Endothelial cell of umbilical vein (primary cell): ENCODE measurements around the gene SERPINF2. TPM values are rescaled to one million over a fixed set of nuclear protein-coding genes. Genes with fewer than 3 reads are reported as not detected.

ENCODE experiments used
- BruUV-seq: library from RNA; stranded (reverse); fragments of 400-500 nt; replicated peaks from 2 replicates; lab custom pipeline; 2021; lab: Mats Ljungman, UMichigan
- CTCF ChIA-PET: fragments of 300-600, 350-600 bp; sonication (Branson Sonifier 250); formaldehyde crosslinking; loops from one replicate; lab custom pipeline; 2021; ENCODE audit warnings: antibody characterized with exemption, inconsistent platforms; lab: Charles Lee
- POLR2A ChIA-PET: fragments of 300-600, 350-600 bp; sonication (Branson Sonifier 250); formaldehyde crosslinking; loops from one replicate; lab custom pipeline; 2021; ENCODE audit warnings: antibody characterized with exemption, inconsistent platforms; lab: Charles Lee
- DNase-seq: peaks from one replicate; pipeline ENCODE4 v3.0.0-alpha.2; 2011; ENCODE audit warnings: low read depth, low spot score
- FAIRE-seq: peaks from 2 replicates; lab custom pipeline; 2011; peaks lifted over from hg19 to GRCh38; lab: Jason Lieb, UNC
- H2AFZ ChIP-seq: 2 replicates; pipeline ENCODE4 v1.6.0; 2012; ENCODE audit warnings: low read depth, low read length, control low read depth, inconsistent platforms
- H3K27ac ChIP-seq: 2 replicates; pipeline ENCODE4 v1.5.1; 2011; ENCODE audit warnings: low read depth, mild to moderate bottlenecking, control low read depth, low read length, moderate library complexity; ENCODE audit not compliant: insufficient read depth
- H3K27me3 ChIP-seq, 2 experiments: 2 replicates each; pipeline versions ENCODE4 v1.6.0 to v1.6.1; 2011; ENCODE audit warnings: low read length in 2 of 2, mixed read lengths in 1 of 2; ENCODE audit not compliant: control insufficient read depth in 2 of 2, insufficient read depth in 2 of 2
- H3K36me3 ChIP-seq, 2 experiments: 2 replicates in 1 of 2; 3 replicates in 1 of 2; pipeline ENCODE4 v1.5.1; 2011; ENCODE audit warnings: low read length in 2 of 2, mild to moderate bottlenecking in 1 of 2, moderate library complexity in 1 of 2; ENCODE audit not compliant: control insufficient read depth in 2 of 2, insufficient read depth in 2 of 2; ENCODE audit errors: extremely low read depth in 1 of 2
- H3K4me1 ChIP-seq: 3 replicates; pipeline ENCODE4 v1.5.1; 2011; ENCODE audit warnings: mild to moderate bottlenecking, low read length; ENCODE audit not compliant: control insufficient read depth, insufficient read depth; ENCODE audit errors: extremely low read depth
- H3K4me2 ChIP-seq: 2 replicates; pipeline ENCODE4 v1.6.1; 2011; ENCODE audit warnings: low read length, control low read depth, mixed read lengths; ENCODE audit not compliant: insufficient read depth
- H3K4me3 ChIP-seq, 3 experiments: fragments of 200-600 bp in 1 of 3; sonication (generic), shearing (Covaris generic) in 1 of 3; replicated peaks in 1 of 3; 2 replicates each; pipeline ENCODE4 v1.5.1; 2011 to 2016; ENCODE audit warnings: control low read depth in 3 of 3, low read length in 3 of 3, mild to moderate bottlenecking in 2 of 3, inconsistent platforms in 1 of 3, low read depth in 1 of 3, moderate library complexity in 1 of 3; ENCODE audit not compliant: insufficient read depth in 1 of 3
- H3K79me2 ChIP-seq: 2 replicates; pipeline ENCODE4 v1.6.0; 2012; ENCODE audit warnings: low read length, inconsistent platforms; ENCODE audit not compliant: control insufficient read depth, insufficient read depth
- H3K9ac ChIP-seq: replicated peaks from 2 replicates; pipeline ENCODE3; 2011; ENCODE audit warnings: low read length, control low read depth; ENCODE audit not compliant: insufficient read depth; ENCODE audit errors: extremely low read depth
- H3K9me1 ChIP-seq: replicated peaks from 3 replicates; pipeline ENCODE4 v1.6.0; 2011; ENCODE audit warnings: mild to moderate bottlenecking, low read length; ENCODE audit not compliant: control insufficient read depth, insufficient read depth; ENCODE audit errors: extremely low read depth
- H3K9me3 ChIP-seq: replicated peaks from 2 replicates; pipeline ENCODE4 v1.5.1; 2012; ENCODE audit warnings: low read length, inconsistent platforms; ENCODE audit not compliant: control insufficient read depth, insufficient read depth
- H4K20me1 ChIP-seq: replicated peaks from 2 replicates; pipeline ENCODE3; 2011; ENCODE audit warnings: mild to moderate bottlenecking, low read length; ENCODE audit not compliant: control insufficient read depth, insufficient read depth; ENCODE audit errors: extremely low read depth
- CTCF ChIP-seq, 2 donors: IDR thresholded peaks; 1 replicate in 1 of 2; 2 replicates in 1 of 2; pipeline ENCODE4 v1.5.1; 2011; ENCODE audit warnings: low read length in 2 of 2, mild to moderate bottlenecking in 2 of 2, moderate library complexity in 2 of 2, control low read depth in 1 of 2, inconsistent platforms in 1 of 2, low read depth in 1 of 2; ENCODE audit not compliant: insufficient read depth in 1 of 2; ENCODE audit errors: extremely low read depth in 1 of 2
- EZH2 ChIP-seq: IDR thresholded peaks from 2 replicates; pipeline ENCODE4 v1.6.1; 2012; ENCODE audit warnings: borderline replicate concordance, low read depth, mild to moderate bottlenecking, moderate library complexity, low read length, inconsistent platforms; ENCODE audit not compliant: severe bottlenecking
- FOS ChIP-seq: IDR thresholded peaks from 2 replicates; pipeline ENCODE4 v1.6.1; 2011; ENCODE audit warnings: mild to moderate bottlenecking, low read length, moderate library complexity, borderline replicate concordance; ENCODE audit not compliant: insufficient read depth
- GATA2 ChIP-seq: IDR thresholded peaks from 2 replicates; pipeline ENCODE4 v1.7.0; 2011; ENCODE audit warnings: low read depth, mild to moderate bottlenecking, moderate library complexity, mixed read lengths, low read length; ENCODE audit not compliant: insufficient read length, insufficient read depth
- JUN ChIP-seq: IDR thresholded peaks from 2 replicates; pipeline ENCODE4 v1.6.1; 2011; ENCODE audit warnings: borderline replicate concordance, low read depth; ENCODE audit not compliant: insufficient read length, insufficient read depth
- MAX ChIP-seq: IDR thresholded peaks from 2 replicates; pipeline ENCODE4 v1.6.1; 2011; ENCODE audit not compliant: insufficient read depth, insufficient read length
- MYC ChIP-seq: IDR thresholded peaks from one replicate; pipeline ENCODE4 v1.6.1; 2011; ENCODE audit warnings: mild to moderate bottlenecking, low read depth, low read length
- POLR2A ChIP-seq: IDR thresholded peaks from 2 replicates; pipeline ENCODE4 v1.6.1; 2012; ENCODE audit warnings: low read depth, mild to moderate bottlenecking, control low read depth, low read length
- POLR2AphosphoS5 ChIP-seq: IDR thresholded peaks from 2 replicates; pipeline ENCODE4 v1.6.1; 2012; ENCODE audit warnings: low read depth, mild to moderate bottlenecking, control low read depth, low read length, moderate library complexity; ENCODE audit not compliant: insufficient read depth
- dilution Hi-C: fragments of 300-500 bp; cut with MboI; formaldehyde crosslinking; loops from one replicate; pipeline ENCODE4 v1.15.0; 2019; ENCODE audit warnings: low sequenced_read_pairs; ENCODE audit not compliant: extremely low pct_ligation_motif_present
- intact Hi-C: fragments of 100-400 bp; cut with micrococcal nuclease; formaldehyde crosslinking; loops from one replicate; pipeline ENCODE4 v1.10.0; 2022
- polyA plus RNA-seq, 4 experiments: library from polyadenylated mRNA; depleted of rRNA in 3 of 4; stranded (reverse) in 3 of 4; unstranded in 1 of 4; fragments of >200 nt; gene quantifications; 2 replicates each; pipeline versions ENCODE4 v1.2.1 to v1.2.3, GENCODE V29; 2011 to 2012; ENCODE audit warnings: missing spikeins in 1 of 4
- total RNA-seq: library from RNA; stranded (reverse); gene quantifications from 2 replicates; pipeline ENCODE4 v1.2.3, GENCODE V29; 2021

The SERPINF2 gene
- total and polyA plus RNA-seq, 2 donors (not counting 3 experiments of a cell fraction or from before 2014, with no cell fraction given): 0.03 TPM; not detected in 1

GRCh38 chr17:1724351-1724868 lies 18.3 kb upstream of the SERPINF2 start, which contains the start of gene WDR81:
Gene WDR81 (plus strand): TSS chr17:1724704. CDS start chr17:1724960, 256 bp downstream.
- FAIRE-seq: peak; percentile 77

GRCh38 chr17:1724869-1725641 lies 17.6 kb upstream of the SERPINF2 start:
- CTCF ChIA-PET: interaction anchor here (1.0 to 12.8 kb wide), 4 partner anchors 48 to 141 kb away, joined by 3 to 262 read pairs (median 6); no protein-coding TSS in a partner anchor
- H3K36me3 ChIP-seq: no peaks in the 10 kb centered on the region
- peak overlapping the region; percentile 54 for H3K4me2 ChIP-seq
- no peaks in the 10 kb centered on the region for H3K27me3 ChIP-seq
- no peaks in the 10 kb centered on the region for H3K9me1 ChIP-seq
- FAIRE-seq: no peak
- peak overlapping the region; percentile 27 for H2AFZ ChIP-seq
- TF ChIP-seq FOS (no peak), POLR2AphosphoS5 (no peak), JUN (no peak), MAX (no peak), MYC (no peak), GATA2 (no peak), CTCF (IDR thresholded peaks at IDR 0.05; ENCODE audit: extremely low read depth in 1 of 2, insufficient read depth in 1 of 2, low read depth in 1 of 2, low read length in 2 of 2) (no peak), POLR2A (no peak), EZH2 (no peak)
- H3K9me3 ChIP-seq: no peaks in the 10 kb centered on the region
- no peaks in the 10 kb centered on the region for H4K20me1 ChIP-seq
- H3K9ac ChIP-seq: peak overlapping the region; percentile 41
- peaks cover 2% of the 10 kb centered on the region for H3K79me2 ChIP-seq
- intact Hi-C loops (loop anchor here (2.0 kb wide), 1 partner anchor 104 kb away; the partner anchor contains the start of gene SMYD4), dilution Hi-C loops (no loop called here)
- peak overlapping the region; percentile 14 to 55 (median 16) for H3K4me3 ChIP-seq
- H3K27ac ChIP-seq: peak overlapping the region; percentile 13
- POLR2A ChIA-PET: no interaction called here
- DNase-seq: no peak
- BruUV-seq: TSS peak; percentile 23
- H3K4me1 ChIP-seq: peaks cover 7% of the 10 kb centered on the region

More at GRCh38 chr17:1724351-1724868, 18.3 kb upstream of the SERPINF2 start, which contains the start of gene WDR81:
- Histone ChIP-seq H4K20me1 (no peaks in the 10 kb centered on the region), H3K36me3 (no peaks in the 10 kb centered on the region), H3K9me1 (no peaks in the 10 kb centered on the region), H3K4me2 (peak within 1 kb of the TSS; percentile 54), H3K9ac (peak within 1 kb of the TSS; percentile 41), H3K4me1 (peaks cover 7% of the 10 kb centered on the region), H2AFZ (peak within 1 kb of the TSS; percentile 27), H3K9me3 (no peaks in the 10 kb centered on the region), H3K79me2 (peaks cover 2% of the 10 kb centered on the region), H3K27me3 (no peaks in the 10 kb centered on the region), H3K4me3 (peak within 1 kb of the TSS; percentile 14 to 55 (median 16)), H3K27ac (peak within 1 kb of the TSS; percentile 22)
- dilution Hi-C loops (no loop called here), intact Hi-C loops (loop anchor here (2.0 kb wide), 1 partner anchor 104 kb away; the partner anchor contains the start of gene SMYD4)
- POLR2A ChIA-PET: no interaction called here
- TF ChIP-seq FOS: no peak
- peak; percentile 70 for TF ChIP-seq MYC
- TF ChIP-seq POLR2A: peak; percentile 50
- TF ChIP-seq MAX: peak; percentile 98
- peak; percentile 95 for TF ChIP-seq POLR2AphosphoS5
- CTCF ChIA-PET: interaction anchor here (1.0 to 12.8 kb wide), 4 partner anchors 49 to 141 kb away, joined by 3 to 262 read pairs (median 6); no protein-coding TSS in a partner anchor
- no TSS peak for BruUV-seq
- peak; percentile 69 for DNase-seq
